HepG2 (cell line): ENCODE results near the gene KRCC1. TPM values are rescaled to one million over a fixed set of nuclear protein-coding genes. Genes with fewer than 3 reads are reported as not detected.

ENCODE experiments used
- ATAC-seq: fragments of 200-7000 bp; cut with Tn5 transposase; 3 replicates; pipeline ENCODE4 v1.9.1; 2020; ENCODE audit warnings: mild to moderate bottlenecking, moderate library complexity
- BruUV-seq: library from RNA; stranded (reverse); fragments of 400-500 nt; replicated peaks from 2 replicates; lab custom pipeline; 2021; lab: Mats Ljungman, UMichigan
- CTCF ChIA-PET: fragments of 300-600 bp; formaldehyde crosslinking; extraction: SDS; loops from one replicate; lab custom pipeline; 2021; ENCODE audit warnings: low total read pairs, inconsistent platforms, low intra/inter-chr PET ratio; lab: Yijun Ruan, JAX
- POLR2A ChIA-PET: fragments of 350-600 bp; sonication (Branson Sonifier 250); formaldehyde crosslinking; loops from one replicate; lab custom pipeline; 2020; ENCODE audit warnings: antibody characterized with exemption, inconsistent platforms; lab: Yijun Ruan, JAX
- DNase-seq: peaks from one replicate; pipeline ENCODE4 v3.0.0-alpha.2; 2015; ENCODE audit warnings: low spot score
- FAIRE-seq: peaks from 3 replicates; lab custom pipeline; 2011; peaks lifted over from hg19 to GRCh38; lab: Jason Lieb, UNC
- H2AFZ ChIP-seq: one replicate; pipeline ENCODE4 v1.6.1; 2011; ENCODE audit warnings: low read length, inconsistent platforms
- H3K27ac ChIP-seq: fragments of 300-600 bp; 3 replicates; pipeline ENCODE4 v1.8.0; 2011; ENCODE audit warnings: mixed run types, mild to moderate bottlenecking, mixed read lengths, low read length, inconsistent platforms; ENCODE audit not compliant: insufficient read depth; ENCODE audit errors: extremely low read length
- H3K27me3 ChIP-seq, 2 experiments: fragments of 200-600 bp in 1 of 2; 2 replicates in 1 of 2; 3 replicates in 1 of 2; pipeline versions ENCODE4 v1.6.0 to v1.8.0; 2011; ENCODE audit warnings: low read length in 2 of 2, mild to moderate bottlenecking in 2 of 2, moderate library complexity in 2 of 2, inconsistent platforms in 1 of 2; ENCODE audit not compliant: insufficient read depth in 2 of 2, control insufficient read depth in 1 of 2
- H3K36me3 ChIP-seq, 2 experiments: fragments of 200-600 bp in 1 of 2; replicated peaks in 1 of 2; 2 replicates in 1 of 2; 3 replicates in 1 of 2; pipeline versions ENCODE4 v1.5.1 to v1.8.0; 2011; ENCODE audit warnings: low read length in 2 of 2, inconsistent platforms in 1 of 2; ENCODE audit not compliant: insufficient read depth in 2 of 2, control insufficient read depth in 1 of 2
- H3K4me1 ChIP-seq: 2 replicates; pipeline ENCODE4 v1.5.1; 2012; ENCODE audit warnings: low read length, inconsistent platforms; ENCODE audit not compliant: insufficient read depth
- H3K4me2 ChIP-seq: 2 replicates; pipeline ENCODE4 v1.6.0; 2011; ENCODE audit warnings: low read depth, low read length, inconsistent platforms
- H3K4me3 ChIP-seq, 3 experiments: fragments of 200-600 bp in 1 of 3; sonication (generic), shearing (Covaris generic) in 1 of 3; replicated peaks in 1 of 3; 2 replicates each; pipeline ENCODE4 v1.5.1; 2011 to 2016; ENCODE audit warnings: low read length in 3 of 3, inconsistent platforms in 2 of 3, low read depth in 2 of 3, mild to moderate bottlenecking in 2 of 3, control low read depth in 1 of 3, mixed read lengths in 1 of 3; ENCODE audit not compliant: insufficient read depth in 1 of 3
- H3K79me2 ChIP-seq: one replicate; pipeline ENCODE4 v1.6.1; 2011; ENCODE audit warnings: low read length, inconsistent platforms; ENCODE audit not compliant: insufficient read depth
- H3K9ac ChIP-seq: 2 replicates; pipeline ENCODE4 v1.6.0; 2011; ENCODE audit warnings: mild to moderate bottlenecking, low read depth, low read length, inconsistent platforms; ENCODE audit not compliant: insufficient read depth
- H3K9me3 ChIP-seq: 2 replicates; pipeline ENCODE4 v1.5.1; 2012; ENCODE audit warnings: mild to moderate bottlenecking, low read length
- H4K20me1 ChIP-seq: 2 replicates; pipeline ENCODE4 v1.6.0; 2011; ENCODE audit warnings: inconsistent platforms, mild to moderate bottlenecking, low read length, moderate library complexity; ENCODE audit not compliant: insufficient read depth
- CCDC6 ChIP-seq: sonication (generic); formaldehyde crosslinking; IDR thresholded peaks from 2 replicates; pipeline ENCODE4 v1.8.1; 2022; ENCODE audit warnings: mild to moderate bottlenecking, missing genetic modification reagents, moderate library complexity
- FOXK1 ChIP-seq: sonication (generic); formaldehyde crosslinking; IDR thresholded peaks from 2 replicates; pipeline ENCODE4 v1.4.0; 2020; ENCODE audit warnings: low read depth, missing genetic modification reagents, borderline replicate concordance
- SSRP1 ChIP-seq: IDR thresholded peaks from 2 replicates; pipeline ENCODE4 v1.6.1; 2016; ENCODE audit warnings: control low read depth
- ZNF407 ChIP-seq: sonication (generic); formaldehyde crosslinking; IDR thresholded peaks from one replicate; pipeline ENCODE4 v1.5.1; 2020; ENCODE audit warnings: mild to moderate bottlenecking, missing genetic modification reagents; ENCODE audit errors: not compliant biosample characterization
- ZNF562 ChIP-seq: sonication (generic); formaldehyde crosslinking; IDR thresholded peaks from 2 replicates; pipeline ENCODE4 v1.8.0; 2022; ENCODE audit warnings: missing genetic modification reagents, borderline replicate concordance
- ZNF570 ChIP-seq: sonication (generic); formaldehyde crosslinking; IDR thresholded peaks from 2 replicates; pipeline ENCODE4 v1.4.0; 2020; ENCODE audit warnings: mild to moderate bottlenecking, missing genetic modification reagents, borderline replicate concordance
- ZNF674 ChIP-seq: sonication (generic); formaldehyde crosslinking; IDR thresholded peaks from 2 replicates; pipeline ENCODE4 v1.5.0; 2020; ENCODE audit warnings: low read depth, mild to moderate bottlenecking, missing genetic modification reagents
- ZNF777 ChIP-seq: sonication (generic); formaldehyde crosslinking; IDR thresholded peaks from 2 replicates; pipeline ENCODE4 v1.4.0; 2020; ENCODE audit warnings: missing genetic modification reagents
- ZNF780A ChIP-seq: sonication (generic); formaldehyde crosslinking; IDR thresholded peaks from 2 replicates; pipeline ENCODE4 v1.8.0; 2022; ENCODE audit warnings: mild to moderate bottlenecking, missing genetic modification reagents, moderate library complexity
- WGBS: methylation state at CpG from one replicate; pipeline ENCODE4 v1.1.6; 2017; ENCODE audit warnings: low lambda C conversion rate; 5-methylcytosine and 5-hydroxymethylcytosine counted together
- in situ Hi-C: cut with HindIII; loops from 2 replicates; pipeline ENCODE4 v1.10.0; 2017; ENCODE audit warnings: low pct_unique_long_range_greater_than_20kb; ENCODE audit not compliant: extremely low pct_ligation_motif_present
- intact Hi-C: fragments of 100-400 bp; cut with micrococcal nuclease; formaldehyde crosslinking; loops from one replicate; pipeline ENCODE4 v1.10.0; 2022; ENCODE audit not compliant: unreplicated experiment
- polyA plus RNA-seq, 8 experiments: library from polyadenylated mRNA; depleted of rRNA in 3 of 8; stranded (reverse) in 7 of 8; unstranded in 1 of 8; fragments of >200 nt; fragmentation: Illumina TruSeq in 4 of 8; extraction: Trizol in 4 of 8; gene quantifications; 2 replicates each; pipeline versions ENCODE4 v1.2.1 to v1.2.3, GENCODE V29; 2011 to 2016; ENCODE audit warnings: low read depth in 4 of 8, missing spikeins in 1 of 8, mixed read lengths in 1 of 8; ENCODE audit not compliant: insufficient read depth in 1 of 8
- total RNA-seq, 5 experiments: library from RNA; depleted of rRNA; stranded (reverse); fragments of >200 nt; fragmentation: Illumina TruSeq; extraction: Trizol; gene quantifications; 2 replicates each; pipeline ENCODE4 v1.2.3, GENCODE V29; 2016; ENCODE audit warnings: low read depth in 1 of 5
- TF ChIP-seq, protein P1 (sequence below): IDR thresholded peaks from 2 replicates; pipeline ENCODE4 v1.4.0; 2020; ENCODE audit warnings: mild to moderate bottlenecking, missing genetic modification reagents
- TF ChIP-seq, protein P2 (sequence below): sonication (generic); formaldehyde crosslinking; IDR thresholded peaks from 2 replicates; pipeline ENCODE4 v1.4.0; 2020; ENCODE audit warnings: missing genetic modification reagents, low read depth, mild to moderate bottlenecking, borderline replicate concordance

Gene KRCC1
- total and polyA plus RNA-seq, 2 of the 13 experiments (the other 11 are each of a cell fraction or from before 2014, with no cell fraction given): 6.5 to 7.7 TPM

DNA sequence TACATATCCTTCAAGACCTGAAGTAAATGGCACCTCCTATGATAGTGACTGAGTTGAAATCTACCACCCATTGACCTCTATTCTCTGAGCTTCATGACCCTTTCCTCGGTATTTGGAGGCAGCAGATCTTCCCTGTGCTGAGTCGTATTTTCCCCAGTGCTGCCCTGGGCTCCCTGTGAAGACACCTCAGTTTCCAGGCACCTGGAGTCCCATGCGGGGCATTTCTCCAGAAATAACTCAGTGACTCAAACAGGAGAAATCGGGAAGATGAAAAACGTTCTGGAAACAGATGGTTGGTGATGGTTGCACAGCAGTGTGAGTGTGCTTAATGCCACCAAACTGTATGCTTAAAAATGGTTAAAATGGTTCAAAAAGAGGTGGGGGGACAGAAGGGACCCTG lies 30.0 kb upstream of the KRCC1 start (continued):
- TF ChIP-seq, protein P1, sequence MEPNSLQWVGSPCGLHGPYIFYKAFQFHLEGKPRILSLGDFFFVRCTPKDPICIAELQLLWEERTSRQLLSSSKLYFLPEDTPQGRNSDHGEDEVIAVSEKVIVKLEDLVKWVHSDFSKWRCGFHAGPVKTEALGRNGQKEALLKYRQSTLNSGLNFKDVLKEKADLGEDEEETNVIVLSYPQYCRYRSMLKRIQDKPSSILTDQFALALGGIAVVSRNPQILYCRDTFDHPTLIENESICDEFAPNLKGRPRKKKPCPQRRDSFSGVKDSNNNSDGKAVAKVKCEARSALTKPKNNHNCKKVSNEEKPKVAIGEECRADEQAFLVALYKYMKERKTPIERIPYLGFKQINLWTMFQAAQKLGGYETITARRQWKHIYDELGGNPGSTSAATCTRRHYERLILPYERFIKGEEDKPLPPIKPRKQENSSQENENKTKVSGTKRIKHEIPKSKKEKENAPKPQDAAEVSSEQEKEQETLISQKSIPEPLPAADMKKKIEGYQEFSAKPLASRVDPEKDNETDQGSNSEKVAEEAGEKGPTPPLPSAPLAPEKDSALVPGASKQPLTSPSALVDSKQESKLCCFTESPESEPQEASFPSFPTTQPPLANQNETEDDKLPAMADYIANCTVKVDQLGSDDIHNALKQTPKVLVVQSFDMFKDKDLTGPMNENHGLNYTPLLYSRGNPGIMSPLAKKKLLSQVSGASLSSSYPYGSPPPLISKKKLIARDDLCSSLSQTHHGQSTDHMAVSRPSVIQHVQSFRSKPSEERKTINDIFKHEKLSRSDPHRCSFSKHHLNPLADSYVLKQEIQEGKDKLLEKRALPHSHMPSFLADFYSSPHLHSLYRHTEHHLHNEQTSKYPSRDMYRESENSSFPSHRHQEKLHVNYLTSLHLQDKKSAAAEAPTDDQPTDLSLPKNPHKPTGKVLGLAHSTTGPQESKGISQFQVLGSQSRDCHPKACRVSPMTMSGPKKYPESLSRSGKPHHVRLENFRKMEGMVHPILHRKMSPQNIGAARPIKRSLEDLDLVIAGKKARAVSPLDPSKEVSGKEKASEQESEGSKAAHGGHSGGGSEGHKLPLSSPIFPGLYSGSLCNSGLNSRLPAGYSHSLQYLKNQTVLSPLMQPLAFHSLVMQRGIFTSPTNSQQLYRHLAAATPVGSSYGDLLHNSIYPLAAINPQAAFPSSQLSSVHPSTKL: no peak
- TF ChIP-seq ZNF777 (no peak), ZNF674 (CRISPR knock-in tag) (no peak)

- BruUV-seq: no TSS peak
- Histone ChIP-seq H3K4me1 (peaks cover 18% of the 10 kb centered on the region), H3K4me2 (no peak overlapping the region), H3K27me3 (peaks cover 0 to 16% of the 10 kb centered on the region in 2 experiments; a peak in 2 of 5 replicates), H2AFZ (no peak overlapping the region), H3K9ac (no peak overlapping the region), H3K36me3 (no peaks in the 10 kb centered on the region), H3K9me3 (no peaks in the 10 kb centered on the region), H4K20me1 (no peaks in the 10 kb centered on the region), H3K4me3 (no peak overlapping the region), H3K79me2 (no peaks in the 10 kb centered on the region), H3K27ac (no peak overlapping the region)
- FAIRE-seq: no peak
- intact Hi-C loops (no loop called here), in situ Hi-C loops (no loop called here)
- POLR2A ChIA-PET: no interaction called here
- DNase-seq: no peak
- WGBS: 64% methylated on average over 2 of the region's 2 CpGs
- peak; percentile 80 for ATAC-seq
- CTCF ChIA-PET: no interaction called here
- TF ChIP-seq CCDC6 (CRISPR knock-in tag) (no peak), FOXK1 (no peak), ZNF562 (no peak), SSRP1 (no peak), ZNF407 (CRISPR knock-in tag) (no peak), ZNF570 (CRISPR knock-in tag) (no peak), ZNF780A (CRISPR knock-in tag) (no peak)
- TF ChIP-seq, protein P2, sequence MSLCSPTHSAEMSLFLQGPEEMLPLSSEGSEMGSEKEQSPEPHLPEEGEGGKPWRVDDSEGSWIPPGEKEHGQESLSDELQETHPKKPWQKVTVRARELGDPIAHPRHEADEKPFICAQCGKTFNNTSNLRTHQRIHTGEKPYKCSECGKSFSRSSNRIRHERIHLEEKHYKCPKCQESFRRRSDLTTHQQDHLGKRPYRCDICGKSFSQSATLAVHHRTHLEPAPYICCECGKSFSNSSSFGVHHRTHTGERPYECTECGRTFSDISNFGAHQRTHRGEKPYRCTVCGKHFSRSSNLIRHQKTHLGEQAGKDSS (CRISPR knock-in tag): no peak
Observed at GRCh38 chr2:88085099-88085498, 29.5 kb upstream of the KRCC1 start.
